Measurements from ENCODE around the gene OFD1.

- TF ChIP-seq CTCF (IDR thresholded peaks at IDR 0.05; ENCODE audit: low read depth, low read length, poor library complexity, severe bottlenecking) (no peak), EZH2phosphoT487 (IDR thresholded peaks at IDR 0.05; ENCODE audit: borderline replicate concordance, low read length) (no peak)
Observed at GRCh38 chrX:13778916-13779315, 44.4 kb downstream of the OFD1 start.
